ENCODE data around the gene DOCK9. TPM values are rescaled to one million over a fixed set of nuclear protein-coding genes. Genes with fewer than 3 reads are reported as not detected.
A peak's percentile ranks its signal among the peaks of the same experiment; 100 is the strongest.

Gene DOCK9
- total RNA-seq, 1 donor from 2014 or later: 170 TPM

GRCh38 chr13:98860491-98860890 is 117.4 kb downstream of the DOCK9 start:
- TF ChIP-seq CTCF (IDR thresholded peaks at IDR 0.05): no peak
- DNase-seq (no peak), ATAC-seq (no peak)
- no peaks in the 10 kb centered on the region for H3K27me3 ChIP-seq
- peaks cover 62% of the 10 kb centered on the region for H3K36me3 ChIP-seq
- H3K9me3 ChIP-seq: no peaks in the 10 kb centered on the region
- H3K4me1 ChIP-seq: peaks cover 19% of the 10 kb centered on the region
- H3K4me3 ChIP-seq: no peak overlapping the region
- intact Hi-C loops (cut with DNase I): no loop called here
- no peak overlapping the region for H3K27ac ChIP-seq

GRCh38 chr13:98858191-98858590 is 119.7 kb downstream of the DOCK9 start:
- no peak for DNase-seq
- Histone ChIP-seq H3K27ac (no peak overlapping the region), H3K4me1 (peaks cover 19% of the 10 kb centered on the region), H3K4me3 (no peak overlapping the region), H3K27me3 (no peaks in the 10 kb centered on the region), H3K9me3 (no peaks in the 10 kb centered on the region), H3K36me3 (peaks cover 55% of the 10 kb centered on the region)
- TF ChIP-seq CTCF (IDR thresholded peaks at IDR 0.05): no peak
- intact Hi-C loops (cut with DNase I): no loop called here
- ATAC-seq: no peak

GRCh38 chr13:98856983-98857382 is 120.9 kb downstream of the DOCK9 start:
- DNase-seq (no peak), ATAC-seq (peak; percentile 67)
- no peak for TF ChIP-seq CTCF (IDR thresholded peaks at IDR 0.05)
- H3K27me3 ChIP-seq: no peaks in the 10 kb centered on the region
- no peak overlapping the region for H3K4me3 ChIP-seq
- H3K36me3 ChIP-seq: peaks cover 43% of the 10 kb centered on the region
- intact Hi-C loops (cut with DNase I): no loop called here
- peaks cover 19% of the 10 kb centered on the region for H3K4me1 ChIP-seq
- no peaks in the 10 kb centered on the region for H3K9me3 ChIP-seq
- H3K27ac ChIP-seq: peak overlapping the region; percentile 61

DNA sequence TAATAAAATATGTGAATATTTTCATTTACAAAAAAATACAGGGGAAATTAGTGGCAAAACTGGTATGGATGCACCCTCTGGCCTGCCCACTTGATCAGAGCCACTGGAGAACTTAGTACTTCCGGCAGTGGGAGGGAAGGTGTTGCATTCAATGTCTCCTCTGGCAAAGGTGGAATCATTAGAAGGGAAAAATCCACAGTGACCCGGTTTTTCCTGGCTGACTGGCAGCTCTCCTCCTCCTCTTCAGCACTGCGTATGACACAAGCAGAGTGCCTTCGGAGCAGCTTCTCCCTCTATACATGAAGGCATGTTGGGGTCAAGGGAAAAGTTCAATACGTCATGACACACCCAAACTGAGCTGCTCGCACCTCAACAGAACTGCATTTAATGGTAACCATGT is 123.4 kb downstream of the DOCK9 start:
- DNase-seq (no peak), ATAC-seq (no peak)
- Histone ChIP-seq H3K36me3 (peaks cover 19% of the 10 kb centered on the region), H3K27me3 (no peaks in the 10 kb centered on the region), H3K4me1 (peaks cover 19% of the 10 kb centered on the region), H3K27ac (no peak overlapping the region), H3K4me3 (no peak overlapping the region), H3K9me3 (no peaks in the 10 kb centered on the region)
- intact Hi-C loops (cut with DNase I): no loop called here
- no peak for TF ChIP-seq CTCF (IDR thresholded peaks at IDR 0.05)

DNA sequence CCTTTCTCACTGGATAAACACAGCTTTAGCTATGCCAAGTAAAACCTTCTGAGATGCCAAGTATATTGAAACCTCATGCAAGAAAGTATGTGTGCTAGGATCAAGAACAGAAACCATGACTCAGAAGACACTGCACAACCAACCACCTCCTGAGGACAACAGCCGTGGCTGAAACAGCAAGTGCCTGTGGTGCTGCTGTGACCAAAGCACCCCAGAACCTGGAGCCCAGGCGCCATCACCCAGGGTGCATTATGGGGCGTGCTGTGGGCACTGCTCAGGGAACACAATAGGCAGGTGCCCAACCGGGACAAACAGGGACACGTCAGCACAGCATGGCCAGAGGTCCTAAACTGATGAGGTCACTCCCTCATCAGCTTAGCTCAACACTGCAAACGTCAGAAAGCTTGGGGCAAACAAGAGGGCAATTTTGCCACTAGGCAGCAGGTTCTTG is 124.1 kb downstream of the DOCK9 start:
- no peak overlapping the region for H3K4me3 ChIP-seq
- intact Hi-C loops (cut with DNase I): no loop called here
- H3K36me3 ChIP-seq: peaks cover 16% of the 10 kb centered on the region
- H3K27ac ChIP-seq: no peak overlapping the region
- H3K4me1 ChIP-seq: peaks cover 19% of the 10 kb centered on the region
- H3K27me3 ChIP-seq: no peaks in the 10 kb centered on the region
- H3K9me3 ChIP-seq: no peaks in the 10 kb centered on the region
- ATAC-seq: peak; percentile 13
- no peak for TF ChIP-seq CTCF (IDR thresholded peaks at IDR 0.05)
- DNase-seq: no peak

GRCh38 chr13:98851276-98851675 is 126.6 kb downstream of the DOCK9 start:
- peaks cover 38% of the 10 kb centered on the region for H3K36me3 ChIP-seq
- no peak overlapping the region for H3K27ac ChIP-seq
- no peaks in the 10 kb centered on the region for H3K27me3 ChIP-seq
- no peak overlapping the region for H3K4me3 ChIP-seq
- peaks cover 4% of the 10 kb centered on the region for H3K4me1 ChIP-seq
- H3K9me3 ChIP-seq: no peaks in the 10 kb centered on the region
- DNase-seq: no peak
- no peak for ATAC-seq
- TF ChIP-seq CTCF (IDR thresholded peaks at IDR 0.05): no peak
- intact Hi-C loops (cut with DNase I): no loop called here
